GM19099 (cell line): ENCODE data around the gene NPAS3.

Source experiments
- POLR2A ChIP-seq: IDR thresholded peaks from 3 replicates; pipeline ENCODE4 v1.6.1; 2011; ENCODE audit warnings: low read depth; ENCODE audit not compliant: insufficient read length; ENCODE audit errors: extremely low read depth

NPAS3 gene

GRCh38 chr14:33315721-33316120, 377.0 kb downstream of the NPAS3 start:
- no peak for TF ChIP-seq POLR2A

GRCh38 chr14:33317675-33318074, 379.0 kb downstream of the NPAS3 start:
- no peak for TF ChIP-seq POLR2A

- no peak for TF ChIP-seq POLR2A
Observed at GRCh38 chr14:33323979-33324378, 385.3 kb downstream of the NPAS3 start.

- TF ChIP-seq POLR2A = no peak
Observed at GRCh38 chr14:33331176-33331949, 392.7 kb downstream of the NPAS3 start.

- TF ChIP-seq POLR2A = no peak
Observed at GRCh38 chr14:33332497-33332896, 393.8 kb downstream of the NPAS3 start.

- TF ChIP-seq POLR2A = no peak
Observed at GRCh38 chr14:33335366-33335765, 396.7 kb downstream of the NPAS3 start.

- no peak for TF ChIP-seq POLR2A
Observed at GRCh38 chr14:33342299-33342974, 403.8 kb downstream of the NPAS3 start.

- no peak for TF ChIP-seq POLR2A
Observed at GRCh38 chr14:33343016-33343415, 404.3 kb downstream of the NPAS3 start.

GRCh38 chr14:33347796-33348195, 409.1 kb downstream of the NPAS3 start:
- no peak for TF ChIP-seq POLR2A

GRCh38 chr14:33348510-33348909, 409.8 kb downstream of the NPAS3 start:
- no peak for TF ChIP-seq POLR2A

GRCh38 chr14:33349871-33350270, 411.2 kb downstream of the NPAS3 start:
- no peak for TF ChIP-seq POLR2A

- TF ChIP-seq POLR2A = no peak
Observed at GRCh38 chr14:33350366-33350990, 411.8 kb downstream of the NPAS3 start.

GRCh38 chr14:33352821-33353220, 414.1 kb downstream of the NPAS3 start:
- no peak for TF ChIP-seq POLR2A

GRCh38 chr14:33356181-33356580, 417.5 kb downstream of the NPAS3 start:
- TF ChIP-seq POLR2A = no peak

- TF ChIP-seq POLR2A = no peak
Observed at GRCh38 chr14:33357225-33358010, 418.7 kb downstream of the NPAS3 start.
